Prostate gland (tissue), 2 donors: ENCODE measurements around the gene PLK1.

ENCODE experiments used
- CTCF ChIP-seq, 4 experiments: fragments of 200-600 bp in 2 of 4; fragments of 450-650 bp in 2 of 4; sonication (generic) in 2 of 4; IDR thresholded peaks; 1 replicate in 3 of 4; 2 replicates in 1 of 4; pipeline ENCODE4 v1.5.1; 2016 to 2019; ENCODE audit warnings: antibody characterized with exemption in 4 of 4, mild to moderate bottlenecking in 2 of 4, moderate library complexity in 2 of 4
- POLR2AphosphoS5 ChIP-seq: sonication (generic); formaldehyde crosslinking; IDR thresholded peaks from one replicate; pipeline ENCODE4 v1.6.1; 2017; ENCODE audit warnings: antibody characterized with exemption

- TF ChIP-seq CTCF (IDR thresholded peaks at IDR 0.05) (no peak), POLR2AphosphoS5 (no peak)
These were observed 4.8 kb downstream of the PLK1 start for GRCh38 chr16:23683487-23683886.
